Measurements from ENCODE around the gene PACS2. TPM values are rescaled to one million over a fixed set of nuclear protein-coding genes. Genes with fewer than 3 reads are reported as not detected.
A peak's percentile ranks its signal among the peaks of the same experiment; 100 is the strongest.
"Not testable (repeated sequence)": the region's sequence is repeated elsewhere in the genome, so short reads cannot be mapped to it uniquely, and the experiment has no call there.

Gene PACS2
- total RNA-seq, 2 donors from 2014 or later: 80.4 to 125 TPM

GRCh38 chr14:105290621-105291346, 23.8 kb upstream of the PACS2 start:
- H3K27ac ChIP-seq: no peak overlapping the region
- H3K9me3 ChIP-seq: no peaks in the 10 kb centered on the region
- H3K36me3 ChIP-seq: peaks cover 3% of the 10 kb centered on the region
- H3K4me1 ChIP-seq (ENCODE audit: control insufficient read depth in 1 of 2, low read depth in 2 of 2): peaks cover 0 to 17% of the 10 kb centered on the region in 2 donors
- DNase-seq (ENCODE audit: low spot score): no peak
- no peak overlapping the region for H3K4me3 ChIP-seq
- no peak for TF ChIP-seq CTCF (IDR thresholded peaks at IDR 0.05)
- H3K27me3 ChIP-seq (replicated peaks; ENCODE audit: insufficient read depth): no peaks in the 10 kb centered on the region
- ATAC-seq (ENCODE audit: insufficient number of reproducible peaks, low FRiP score, low read depth): no peak

GRCh38 chr14:105292826-105293711, 21.5 kb upstream of the PACS2 start:
- H3K4me3 ChIP-seq: no peak overlapping the region
- no peaks in the 10 kb centered on the region for H3K36me3 ChIP-seq
- peaks cover 0 to 17% of the 10 kb centered on the region in 2 donors for H3K4me1 ChIP-seq (ENCODE audit: control insufficient read depth in 1 of 2, low read depth in 2 of 2)
- H3K27ac ChIP-seq: no peak overlapping the region
- TF ChIP-seq CTCF (IDR thresholded peaks at IDR 0.05): no peak
- no peak for DNase-seq (ENCODE audit: low spot score)
- no peaks in the 10 kb centered on the region for H3K27me3 ChIP-seq (replicated peaks; ENCODE audit: insufficient read depth)
- no peak for ATAC-seq (ENCODE audit: insufficient number of reproducible peaks, low FRiP score, low read depth)
- no peaks in the 10 kb centered on the region for H3K9me3 ChIP-seq

- peaks cover 2 to 23% of the 10 kb centered on the region in 2 donors for H3K4me1 ChIP-seq (ENCODE audit: control insufficient read depth in 1 of 2, low read depth in 2 of 2)
- H3K27me3 ChIP-seq (replicated peaks; ENCODE audit: insufficient read depth): no peaks in the 10 kb centered on the region
- no peak overlapping the region for H3K27ac ChIP-seq
- no peak for TF ChIP-seq CTCF (IDR thresholded peaks at IDR 0.05)
- DNase-seq (ENCODE audit: low spot score) (no peak), ATAC-seq (ENCODE audit: insufficient number of reproducible peaks, low FRiP score, low read depth) (no peak)
- no peak overlapping the region for H3K4me3 ChIP-seq
- H3K36me3 ChIP-seq: no peaks in the 10 kb centered on the region
- H3K9me3 ChIP-seq: no peaks in the 10 kb centered on the region
These were observed 20.4 kb upstream of the PACS2 start for GRCh38 chr14:105294142-105294597.

GRCh38 chr14:105297311-105297710, 17.2 kb upstream of the PACS2 start:
- not testable (repeated sequence) for H3K27ac ChIP-seq; DNase-seq (ENCODE audit: low spot score); ATAC-seq (ENCODE audit: insufficient number of reproducible peaks, low FRiP score, low read depth); H3K36me3 ChIP-seq; H3K4me3 ChIP-seq; H3K9me3 ChIP-seq; H3K27me3 ChIP-seq (replicated peaks; ENCODE audit: insufficient read depth)
- peaks cover 11 to 39% of the 10 kb centered on the region in 2 donors for H3K4me1 ChIP-seq (ENCODE audit: control insufficient read depth in 1 of 2, low read depth in 2 of 2)

GRCh38 chr14:105299654-105300541, 14.7 kb upstream of the PACS2 start:
- Histone ChIP-seq H3K27me3 (replicated peaks; ENCODE audit: insufficient read depth) (no peaks in the 10 kb centered on the region), H3K4me1 (ENCODE audit: control insufficient read depth in 1 of 2, low read depth in 2 of 2) (peaks cover 11 to 24% of the 10 kb centered on the region in 2 donors), H3K36me3 (no peaks in the 10 kb centered on the region), H3K4me3 (peak overlapping the region; percentile 93), H3K9me3 (no peaks in the 10 kb centered on the region), H3K27ac (peak overlapping the region; percentile 95 to 97)
- ATAC-seq (ENCODE audit: insufficient number of reproducible peaks, low FRiP score, low read depth) (peak; percentile 7), DNase-seq (ENCODE audit: low spot score) (no peak)
- TF ChIP-seq CTCF (IDR thresholded peaks at IDR 0.05): no peak

All from thoracic aorta (tissue), 2 donors.